Epithelial cell of prostate (primary cell): ENCODE data around the gene UGGT1.
"Not testable (repeated sequence)": the region's sequence is repeated elsewhere in the genome, so short reads cannot be mapped to it uniquely, and the experiment has no call there.

Source experiments
- DNase-seq: peaks from one replicate; pipeline ENCODE4 v3.0.0-alpha.2; 2011; ENCODE audit warnings: low read depth, low spot score
- H3K27ac ChIP-seq: fragments of 450-650 bp; 2 replicates; pipeline ENCODE4 v1.5.1; 2017; ENCODE audit warnings: mild to moderate bottlenecking

Gene UGGT1

DNA sequence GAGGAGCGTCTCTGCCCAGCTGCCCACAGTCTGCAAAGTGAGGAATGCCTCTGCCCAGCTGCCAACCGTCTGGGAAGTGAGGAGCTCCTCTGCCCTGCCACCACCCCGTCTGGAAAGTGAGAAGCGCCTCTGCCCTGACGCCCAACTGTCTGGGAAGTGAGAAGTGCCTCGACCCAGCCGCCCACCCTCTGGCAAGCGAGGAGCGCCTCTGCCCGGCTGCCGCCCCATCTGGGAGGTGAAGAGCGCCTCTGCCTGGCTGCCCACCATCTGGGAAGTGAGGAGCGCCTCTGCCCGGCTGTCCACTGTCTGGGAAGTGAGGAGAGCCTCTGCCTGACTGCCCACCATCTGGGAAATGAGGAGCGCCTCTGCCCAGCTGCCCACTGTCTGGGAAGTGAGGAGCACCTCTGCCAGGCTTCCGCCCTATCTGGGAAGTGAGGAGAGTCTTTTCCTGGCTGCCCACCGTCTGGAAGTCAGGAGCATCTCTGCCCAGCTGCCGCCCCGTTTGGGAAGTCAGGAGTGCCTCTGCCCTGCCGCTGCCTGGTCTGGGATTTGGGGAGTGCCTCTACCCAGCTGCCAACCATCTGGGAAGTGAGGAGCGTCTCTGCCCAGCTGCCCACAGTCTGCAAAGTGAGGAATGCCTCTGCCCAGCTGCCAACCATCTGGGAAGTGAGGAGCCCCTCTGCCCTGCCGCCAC lies 117.8 kb downstream of the UGGT1 start:
- not testable (repeated sequence) for H3K27ac ChIP-seq, DNase-seq

DNA sequence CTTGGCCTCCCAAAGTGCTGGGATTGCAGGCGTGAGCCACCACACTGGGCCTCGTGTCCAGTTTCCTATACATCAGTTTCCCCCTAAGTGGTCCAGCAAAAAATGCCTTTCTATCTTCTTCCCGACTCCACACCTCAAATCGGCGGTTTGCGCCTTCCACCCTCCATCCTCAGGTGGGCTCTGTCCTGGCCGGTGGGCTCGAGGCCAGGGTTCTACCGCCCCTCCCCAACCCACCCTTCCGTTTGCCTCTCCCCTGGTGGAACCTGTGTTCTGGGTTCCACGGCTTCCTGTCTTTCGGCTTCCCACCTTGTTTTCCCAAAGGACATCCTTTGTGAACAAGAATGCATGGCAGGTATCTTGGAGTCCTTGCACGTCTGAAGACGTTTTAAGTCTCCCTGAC lies 123.3 kb downstream of the UGGT1 start:
- no peak overlapping the region for H3K27ac ChIP-seq
- no peak for DNase-seq

DNA sequence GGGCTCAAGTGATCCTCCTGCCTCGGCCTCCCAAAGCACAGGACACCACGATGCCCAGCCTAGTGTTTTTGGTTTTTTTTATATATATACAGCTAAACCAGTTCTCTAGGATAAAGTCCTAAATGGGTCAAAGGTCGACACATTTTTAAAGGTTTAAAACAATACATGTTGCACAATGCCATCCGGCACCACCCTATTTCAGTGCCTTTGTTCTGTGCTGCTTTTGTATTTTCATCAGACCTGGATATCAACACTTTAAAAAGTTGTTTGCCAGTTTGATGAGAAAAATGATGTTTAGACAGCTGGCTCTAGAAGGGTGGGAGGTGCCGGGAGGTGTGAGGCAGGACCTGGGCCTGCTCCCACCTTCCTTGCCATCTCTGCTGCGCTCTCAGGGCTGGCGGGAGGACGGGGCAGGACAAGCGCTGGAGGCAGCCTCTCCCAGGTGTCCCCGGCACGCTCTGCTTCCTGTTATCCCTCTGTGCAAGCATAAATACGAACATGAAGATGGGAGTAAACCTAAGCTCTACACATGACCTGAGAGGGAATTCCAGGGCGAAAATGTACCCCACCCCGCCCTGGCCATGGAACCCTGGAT lies 124.0 kb downstream of the UGGT1 start:
- no peak overlapping the region for H3K27ac ChIP-seq
- no peak for DNase-seq

DNA sequence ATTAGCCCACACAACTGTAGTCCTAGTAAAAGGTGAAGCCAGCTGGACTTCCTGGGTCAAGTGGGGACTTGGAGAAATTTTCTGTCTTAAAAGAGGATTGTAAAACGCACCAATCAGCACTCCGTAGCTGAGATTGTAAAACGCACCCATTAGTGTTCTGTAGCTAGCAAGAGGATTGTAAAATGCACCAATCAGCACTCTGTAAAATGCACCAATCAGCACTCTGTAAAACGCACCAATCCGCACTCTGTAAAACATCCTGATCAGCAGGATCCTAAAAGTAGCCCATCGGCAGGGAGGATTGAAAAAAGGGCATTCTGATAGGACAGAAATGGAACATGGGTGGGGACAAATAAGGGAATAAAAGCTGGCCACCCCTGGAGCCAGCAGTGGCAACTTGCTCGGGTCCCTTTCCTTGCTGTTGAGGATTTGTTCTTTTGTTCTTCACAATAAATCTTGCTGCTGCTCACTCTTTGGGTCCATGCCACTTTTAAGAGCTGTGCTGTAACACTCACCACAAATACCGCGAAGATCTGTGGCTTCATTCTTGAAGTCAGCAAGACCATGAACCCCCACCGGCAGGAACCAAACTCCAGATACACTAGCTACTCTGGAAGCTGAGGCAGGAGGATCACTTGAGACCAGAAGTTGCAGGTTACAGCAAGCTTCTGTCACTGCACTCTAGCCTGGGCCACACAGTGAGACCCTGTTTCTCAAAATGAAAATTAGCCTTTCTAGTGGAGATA lies 125.1 kb downstream of the UGGT1 start:
- DNase-seq, result no peak
- H3K27ac ChIP-seq, result no peak overlapping the region

DNA sequence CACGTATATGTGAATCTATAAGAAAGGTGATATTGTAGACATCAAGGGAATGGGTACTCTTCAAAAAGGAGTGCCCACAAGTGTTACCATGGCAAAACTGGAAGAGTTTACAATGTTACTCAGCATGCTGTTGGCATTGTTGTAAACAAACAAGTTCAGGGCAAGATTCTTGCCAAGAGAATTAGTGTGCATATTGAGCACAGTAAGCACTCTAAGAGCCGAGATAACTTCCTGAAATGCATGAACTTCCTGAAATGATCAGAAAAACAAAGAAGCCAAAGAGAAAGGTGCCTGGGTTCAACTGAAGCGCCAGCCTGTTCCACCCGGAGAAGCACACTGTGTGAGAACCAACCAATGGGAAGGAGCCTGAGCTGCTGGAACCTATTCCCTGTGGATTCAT lies 126.7 kb downstream of the UGGT1 start:
- no peak overlapping the region for H3K27ac ChIP-seq
- no peak for DNase-seq

DNA sequence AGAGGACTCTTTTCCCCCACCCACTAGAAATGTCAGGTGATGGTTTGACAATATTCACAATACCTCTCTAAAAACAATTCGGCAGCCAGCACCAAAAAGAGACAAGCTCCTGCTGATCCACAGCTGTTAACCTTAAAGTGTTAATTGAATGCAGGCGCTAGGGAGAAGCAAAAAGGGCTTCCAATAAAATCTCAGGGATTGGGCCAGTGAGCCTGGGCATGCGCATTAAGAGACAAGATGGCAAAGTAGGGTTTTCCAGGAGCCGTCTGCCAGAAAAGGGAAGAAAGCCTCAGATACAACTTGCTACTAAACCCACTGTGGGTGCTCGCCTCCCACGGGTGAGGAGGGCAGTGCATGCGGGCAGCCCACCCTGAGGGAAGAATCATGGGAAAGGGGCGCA lies 128.9 kb downstream of the UGGT1 start:
- DNase-seq, result no peak
- no peak overlapping the region for H3K27ac ChIP-seq

DNA sequence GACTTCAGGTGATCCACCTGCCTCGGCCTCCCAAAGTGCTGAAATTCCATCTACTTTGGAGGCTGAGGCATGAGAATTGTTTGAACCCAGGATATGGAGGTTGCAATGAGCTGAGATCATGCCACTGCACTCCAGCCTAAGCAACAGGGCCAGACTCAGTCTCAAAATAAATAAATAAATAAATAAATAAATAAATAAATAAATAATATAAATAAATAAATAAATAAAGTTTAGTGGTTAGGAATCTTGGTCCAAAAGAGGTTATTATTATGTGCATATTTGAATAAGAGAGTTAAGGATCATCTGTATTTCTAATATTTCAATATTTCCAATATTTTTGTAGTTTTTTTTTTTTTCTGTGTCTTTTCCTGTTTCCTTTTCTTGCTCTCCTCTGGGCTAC lies 136.9 kb downstream of the UGGT1 start:
- no peak overlapping the region for H3K27ac ChIP-seq
- no peak for DNase-seq

DNA sequence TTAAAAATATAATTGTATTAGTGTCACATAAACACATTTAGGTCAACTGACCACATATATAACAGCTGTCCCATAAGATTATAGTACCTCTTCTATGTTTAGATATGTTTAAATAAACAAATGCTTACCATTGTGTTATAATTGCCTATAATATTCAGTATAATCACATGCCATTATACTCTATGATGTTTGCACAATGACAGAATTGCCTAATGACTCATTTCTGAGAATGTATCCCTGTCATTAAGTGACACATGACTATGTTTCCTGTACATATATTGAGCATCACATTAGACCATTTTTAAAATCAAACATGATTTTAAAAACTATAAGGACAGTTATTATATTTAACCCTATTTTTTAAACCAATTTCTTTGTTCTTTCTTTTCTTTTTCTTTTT lies 137.9 kb downstream of the UGGT1 start:
- H3K27ac ChIP-seq, result no peak overlapping the region
- peak; percentile 14 for DNase-seq

DNA sequence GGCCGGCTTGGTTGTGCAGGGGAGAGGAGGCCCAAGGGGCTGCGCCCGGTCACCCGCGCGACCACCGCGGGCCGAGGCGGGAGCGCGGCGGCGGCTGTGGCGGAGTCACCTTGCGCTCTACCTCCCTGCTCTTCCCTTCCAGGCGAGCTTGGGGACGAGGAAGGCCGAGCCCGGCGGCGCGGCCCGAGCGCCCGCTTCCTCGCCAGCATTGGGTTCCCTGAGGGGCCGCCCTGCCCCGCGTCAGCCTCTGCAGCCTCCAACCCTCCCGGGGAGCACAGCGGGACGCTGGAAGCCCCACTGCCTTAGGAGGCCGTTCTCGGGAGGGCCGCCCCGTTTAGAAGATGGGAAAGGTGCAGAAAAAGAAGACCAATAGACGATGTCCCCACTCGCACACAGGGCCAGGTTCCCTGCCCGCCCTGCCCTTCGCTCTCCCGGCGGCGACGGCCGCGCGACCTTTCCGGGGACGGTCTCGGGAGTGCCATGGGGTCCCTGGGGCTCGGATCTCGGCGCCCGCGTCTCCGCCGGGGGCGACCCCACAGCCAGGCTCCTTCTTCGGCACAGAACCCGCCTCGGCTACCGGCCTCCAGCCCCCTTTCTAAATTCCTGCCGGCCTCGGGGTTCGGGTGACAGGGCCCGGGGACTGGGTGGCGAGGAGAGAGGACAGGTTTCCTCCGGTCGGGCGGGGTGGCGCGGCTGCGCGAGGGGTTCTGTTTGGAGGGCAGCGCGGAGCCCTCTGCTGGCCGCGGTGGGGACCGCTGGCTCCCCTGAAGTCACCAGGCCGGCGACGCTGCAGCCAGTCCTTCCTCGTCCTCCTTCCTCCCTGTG lies 142.2 kb downstream of the UGGT1 start:
- H3K27ac ChIP-seq, result no peak overlapping the region
- DNase-seq, result no peak

DNA sequence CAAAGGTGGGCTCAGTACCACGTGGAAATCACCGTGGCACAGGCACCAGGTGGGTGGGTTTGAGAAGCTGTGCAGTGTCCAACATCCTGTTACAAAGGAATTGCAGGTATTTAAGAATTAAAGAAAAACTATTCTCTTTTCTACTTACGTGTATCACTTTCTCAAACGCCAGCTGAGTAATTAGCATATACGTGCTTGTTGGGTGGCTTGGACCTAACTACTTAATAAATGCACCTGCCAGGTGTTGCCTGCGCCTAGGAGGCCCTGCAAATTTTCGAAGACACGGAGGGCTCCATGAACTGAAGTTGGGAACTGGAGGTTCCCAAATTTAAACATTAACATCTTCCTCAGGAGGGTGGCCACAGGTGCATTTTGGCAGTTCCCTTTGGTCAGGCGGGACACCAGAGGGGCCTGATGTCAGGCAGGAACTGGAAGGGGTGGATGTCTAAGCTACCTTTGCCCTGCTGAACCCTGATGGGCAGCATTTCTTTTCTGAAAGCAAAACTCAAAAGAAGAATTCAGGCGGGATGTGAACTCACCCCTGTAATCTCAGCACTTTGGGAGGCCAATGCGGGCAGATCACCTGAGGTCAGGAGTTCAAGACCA lies 142.9 kb downstream of the UGGT1 start:
- no peak for DNase-seq
- H3K27ac ChIP-seq, result no peak overlapping the region

DNA sequence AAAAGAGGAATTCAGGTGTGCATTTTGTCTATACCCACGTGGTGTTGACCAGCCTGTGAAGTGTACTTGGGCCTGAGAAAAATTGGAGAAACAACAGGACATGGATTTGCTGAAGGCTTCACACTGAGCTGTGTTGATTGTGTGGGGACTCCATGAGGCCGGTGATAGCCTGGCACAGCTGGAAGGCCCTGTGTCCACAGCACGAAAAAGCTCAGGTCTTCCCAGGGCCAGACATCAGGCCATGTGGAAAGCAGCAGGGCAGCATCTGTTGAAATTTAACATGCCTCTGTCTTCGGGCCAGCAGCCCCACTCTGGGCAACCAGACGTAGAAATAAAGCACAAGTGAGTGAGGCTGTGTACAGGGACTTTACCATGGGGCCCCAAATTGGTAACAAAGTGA lies 143.6 kb downstream of the UGGT1 start:
- no peak overlapping the region for H3K27ac ChIP-seq
- DNase-seq, result no peak

DNA sequence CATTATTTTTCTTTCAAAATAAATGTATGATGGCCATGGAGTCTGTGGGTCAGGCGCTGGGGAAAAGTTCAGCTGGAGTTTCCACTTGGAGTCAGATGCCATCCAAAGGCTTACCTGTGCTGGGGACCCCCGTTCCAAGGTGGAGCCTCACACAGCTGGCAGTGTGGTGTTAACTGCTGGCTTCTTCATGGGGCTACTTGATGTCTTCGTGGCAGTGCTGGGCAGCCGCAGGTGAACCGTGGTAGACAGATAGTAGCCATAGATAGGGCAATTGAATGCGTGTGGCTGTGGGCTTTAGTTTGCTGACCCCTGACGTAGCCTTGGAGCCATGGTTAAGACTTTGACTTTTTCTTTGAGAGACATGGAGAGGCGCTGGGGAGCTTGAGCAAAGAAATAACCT lies 144.6 kb downstream of the UGGT1 start:
- no peak for DNase-seq
- no peak overlapping the region for H3K27ac ChIP-seq

DNA sequence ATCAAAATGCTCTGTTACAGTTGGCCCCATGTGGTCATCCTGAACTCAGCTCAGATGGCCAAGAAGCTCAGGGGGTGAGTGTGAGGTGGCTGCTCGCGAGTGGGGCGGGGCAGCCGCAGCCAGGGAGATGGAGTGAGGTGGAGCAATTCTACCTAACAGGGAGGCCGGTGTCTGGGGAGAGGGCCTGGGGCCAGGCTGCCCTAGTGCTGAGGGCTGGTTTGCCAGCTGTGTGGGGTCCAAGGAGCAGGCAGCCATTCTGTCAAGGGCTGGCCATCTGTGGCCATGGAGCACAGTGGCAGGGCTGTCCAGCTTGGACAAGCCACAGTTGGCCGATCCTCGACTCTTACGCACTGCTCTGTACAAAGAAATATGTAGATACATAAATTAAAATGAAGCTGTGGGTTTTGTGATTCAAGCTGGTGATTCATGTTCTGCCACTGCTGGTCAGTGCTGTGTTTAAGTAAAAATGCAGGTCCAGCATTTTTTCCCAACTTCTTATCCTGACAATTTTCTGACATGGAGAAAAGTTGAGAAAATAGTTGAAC lies 145.6 kb downstream of the UGGT1 start:
- H3K27ac ChIP-seq, result no peak overlapping the region
- DNase-seq, result peak; percentile 27

DNA sequence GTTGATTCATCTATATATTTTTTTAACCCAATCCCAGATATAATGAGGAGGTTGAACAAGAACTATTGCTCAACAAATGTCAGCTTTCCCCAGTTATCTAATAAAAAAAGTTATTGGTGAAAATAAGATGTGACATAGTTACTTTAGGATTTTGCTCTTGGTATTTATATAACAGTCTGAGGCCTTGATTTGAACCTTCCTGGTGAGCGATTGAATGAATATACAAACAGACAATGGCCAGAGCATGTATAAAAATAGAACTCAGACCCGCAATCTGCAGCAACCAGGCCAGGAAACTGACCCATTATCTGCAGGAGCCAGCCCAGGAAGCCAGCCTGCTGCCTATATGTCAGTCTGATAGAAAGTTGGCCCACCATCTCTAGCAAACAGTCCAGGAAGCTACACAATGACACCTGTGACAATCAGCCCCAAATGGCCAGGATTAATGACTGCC lies 146.1 kb downstream of the UGGT1 start:
- DNase-seq, result no peak
- H3K27ac ChIP-seq, result no peak overlapping the region

DNA sequence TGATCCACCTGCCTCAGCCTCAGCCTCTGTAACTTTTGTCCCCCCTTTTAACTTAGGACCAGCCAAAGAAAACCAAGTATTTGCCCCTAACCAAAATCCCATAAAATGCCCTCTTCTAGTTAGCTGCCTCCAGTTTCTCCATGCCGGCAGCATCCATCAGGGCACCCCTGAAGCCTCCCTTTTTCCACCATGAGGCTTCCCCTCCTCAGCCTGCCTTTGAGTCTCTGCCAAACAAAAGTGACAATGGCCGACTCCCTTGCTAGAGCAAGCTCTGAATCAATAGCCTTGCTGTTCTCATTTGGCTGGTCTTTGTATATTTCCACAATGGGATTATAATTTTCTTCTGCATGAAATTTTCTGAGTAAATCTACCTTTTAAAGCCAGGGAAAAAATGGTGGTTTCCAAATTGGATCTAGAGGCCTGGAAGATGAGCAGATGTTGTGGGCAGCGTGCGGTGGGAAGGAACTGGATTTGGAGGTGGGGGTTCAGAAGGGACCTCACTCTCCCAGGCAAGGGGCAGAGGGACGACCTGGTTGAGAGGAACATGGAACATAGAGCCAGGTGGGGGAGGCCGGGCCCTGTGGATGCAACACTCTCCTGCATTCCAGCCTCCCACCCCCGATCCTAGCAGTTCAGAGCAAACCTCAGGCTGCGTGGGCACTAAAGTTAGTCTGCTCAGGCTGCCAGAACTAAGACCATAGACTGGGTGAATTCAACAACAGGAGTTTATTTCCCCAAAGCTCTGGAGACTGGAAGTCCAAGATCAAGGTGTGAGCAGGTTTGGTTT lies 147.1 kb downstream of the UGGT1 start:
- no peak for DNase-seq
- no peak overlapping the region for H3K27ac ChIP-seq

DNA sequence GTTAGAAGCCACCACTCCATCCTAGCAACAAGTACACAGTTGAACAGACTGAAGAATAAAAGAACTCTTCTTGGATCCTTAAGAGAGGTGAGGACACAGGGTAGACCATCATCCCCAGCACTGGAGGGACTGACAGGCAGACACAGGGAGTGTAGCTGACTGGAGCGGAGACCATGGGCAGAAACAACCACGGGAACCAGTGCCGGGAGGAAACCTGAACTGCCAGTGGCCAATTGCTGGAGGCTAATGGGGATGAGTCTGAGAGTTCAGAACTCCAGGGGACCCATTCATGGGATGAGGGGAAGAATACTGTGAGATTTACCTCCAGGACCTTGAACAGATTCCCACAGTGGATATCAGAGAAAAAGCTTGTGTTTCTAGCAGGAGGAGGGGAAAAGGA lies 150.9 kb downstream of the UGGT1 start:
- no peak for DNase-seq
- H3K27ac ChIP-seq, result no peak overlapping the region
